Activated CD4-positive, alpha-beta T cell treated with anti-CD3 and anti-CD28 coated beads for 36 hours (primary cell): ENCODE results near the gene KREMEN1. TPM values are rescaled to one million over a fixed set of nuclear protein-coding genes. Genes with fewer than 3 reads are reported as not detected.
"Not testable (repeated sequence)": the region's sequence is repeated elsewhere in the genome, so short reads cannot be mapped to it uniquely, and the experiment has no call there.

Source experiments
- ATAC-seq: fragments of 200-7000 bp; cut with Tn5 transposase; one replicate; pipeline ENCODE4 v1.10.0; 2021; ENCODE audit warnings: mild to moderate bottlenecking, moderate library complexity
- CTCF ChIA-PET: fragments of 350-600 bp; sonication (Branson Sonifier 250); formaldehyde crosslinking; loops from one replicate; lab custom pipeline; 2021; ENCODE audit warnings: antibody characterized with exemption; lab: Charles Lee
- POLR2A ChIA-PET: fragments of 350-600 bp; sonication (Branson Sonifier 250); formaldehyde crosslinking; loops from one replicate; lab custom pipeline; 2021; ENCODE audit warnings: antibody characterized with exemption, inconsistent platforms; lab: Charles Lee
- DNase-seq: peaks from one replicate; pipeline ENCODE4 v3.0.0-alpha.2; 2020
- H3K27ac Mint-ChIP-seq: one replicate; pipeline ENCODE4 v1.8.0; 2021; ENCODE audit warnings: mixed read lengths
- H3K27me3 Mint-ChIP-seq: one replicate; pipeline ENCODE4 v1.8.0; 2021; ENCODE audit warnings: mixed read lengths
- H3K36me3 Mint-ChIP-seq: one replicate; pipeline ENCODE4 v1.8.0; 2021; ENCODE audit warnings: low read depth, mixed read lengths
- H3K4me1 Mint-ChIP-seq: one replicate; pipeline ENCODE4 v1.8.0; 2021; ENCODE audit warnings: mixed read lengths
- H3K4me3 Mint-ChIP-seq: one replicate; pipeline ENCODE4 v1.8.0; 2021; ENCODE audit warnings: mild to moderate bottlenecking, moderate library complexity, mixed read lengths
- H3K9me3 Mint-ChIP-seq: one replicate; pipeline ENCODE4 v1.8.0; 2021; ENCODE audit warnings: low read depth, mixed read lengths
- intact Hi-C, 2 experiments: fragments of 100-400 bp; cut with DNase I in 1 of 2; cut with micrococcal nuclease in 1 of 2; formaldehyde crosslinking; loops; one replicate each; pipeline versions ENCODE4 v1.14.2 to v1.15.1; 2022 to 2024; cut with DNase I, micrococcal nuclease
- total RNA-seq, 2 experiments: library from RNA; stranded (reverse); gene quantifications; one replicate each; pipeline ENCODE4 v1.2.3, GENCODE V29; 2021

The KREMEN1 gene
- total RNA-seq, 2 experiments from 2014 or later = 0.11 to 0.30 TPM

DNA sequence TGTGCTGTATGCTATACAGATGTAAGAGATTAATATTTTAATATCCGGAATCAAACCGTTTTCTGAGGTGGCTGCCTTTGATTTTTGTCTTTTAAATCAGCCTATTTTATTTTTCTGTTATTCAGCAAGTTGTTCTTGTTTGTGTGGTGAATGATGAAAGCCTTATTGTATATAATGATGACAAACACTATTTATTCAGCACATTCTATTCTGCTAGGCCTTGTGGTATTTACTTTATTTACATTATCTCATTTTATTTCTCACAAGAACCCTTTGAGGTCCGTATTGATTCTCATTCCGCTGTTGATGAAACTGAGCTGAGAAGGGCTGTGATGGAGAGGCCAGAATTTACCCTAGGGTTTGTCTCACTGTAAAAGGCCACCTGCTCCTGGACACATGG lies 40.5 kb downstream of the KREMEN1 start:
- Mint-ChIP-seq H3K36me3 (no peaks in the 10 kb centered on the region), H3K4me3 (no peak overlapping the region), H3K27ac (no peak overlapping the region), H3K27me3 (peaks cover 35% of the 10 kb centered on the region), H3K4me1 (no peaks in the 10 kb centered on the region), H3K9me3 (no peaks in the 10 kb centered on the region)
- intact Hi-C loops = no loop called here
- ATAC-seq (no peak), DNase-seq (no peak)
- POLR2A ChIA-PET = no interaction called here
- CTCF ChIA-PET = no interaction called here

- no peak overlapping the region for H3K4me3 Mint-ChIP-seq
- intact Hi-C loops = no loop called here
- CTCF ChIA-PET = no interaction called here
- no peaks in the 10 kb centered on the region for H3K4me1 Mint-ChIP-seq
- POLR2A ChIA-PET = no interaction called here
- no peaks in the 10 kb centered on the region for H3K9me3 Mint-ChIP-seq
- H3K27ac Mint-ChIP-seq = no peak overlapping the region
- ATAC-seq (no peak), DNase-seq (no peak)
- H3K36me3 Mint-ChIP-seq = no peaks in the 10 kb centered on the region
- peaks cover 33% of the 10 kb centered on the region for H3K27me3 Mint-ChIP-seq
These were observed 41.6 kb downstream of the KREMEN1 start for GRCh38 chr22:29114392-29114791.

- intact Hi-C loops = no loop called here
- POLR2A ChIA-PET = no interaction called here
- ATAC-seq (no peak), DNase-seq (no peak)
- CTCF ChIA-PET = interaction anchor here (0.7 kb wide), 1 partner anchor 1284 kb away, joined by 3 read pairs; no protein-coding TSS in a partner anchor
- Mint-ChIP-seq H3K27me3 (peaks cover 31% of the 10 kb centered on the region), H3K4me3 (no peak overlapping the region), H3K36me3 (no peaks in the 10 kb centered on the region), H3K4me1 (no peaks in the 10 kb centered on the region), H3K27ac (no peak overlapping the region), H3K9me3 (peaks cover 2% of the 10 kb centered on the region)
These were observed 43.0 kb downstream of the KREMEN1 start for GRCh38 chr22:29115682-29116288.

DNA sequence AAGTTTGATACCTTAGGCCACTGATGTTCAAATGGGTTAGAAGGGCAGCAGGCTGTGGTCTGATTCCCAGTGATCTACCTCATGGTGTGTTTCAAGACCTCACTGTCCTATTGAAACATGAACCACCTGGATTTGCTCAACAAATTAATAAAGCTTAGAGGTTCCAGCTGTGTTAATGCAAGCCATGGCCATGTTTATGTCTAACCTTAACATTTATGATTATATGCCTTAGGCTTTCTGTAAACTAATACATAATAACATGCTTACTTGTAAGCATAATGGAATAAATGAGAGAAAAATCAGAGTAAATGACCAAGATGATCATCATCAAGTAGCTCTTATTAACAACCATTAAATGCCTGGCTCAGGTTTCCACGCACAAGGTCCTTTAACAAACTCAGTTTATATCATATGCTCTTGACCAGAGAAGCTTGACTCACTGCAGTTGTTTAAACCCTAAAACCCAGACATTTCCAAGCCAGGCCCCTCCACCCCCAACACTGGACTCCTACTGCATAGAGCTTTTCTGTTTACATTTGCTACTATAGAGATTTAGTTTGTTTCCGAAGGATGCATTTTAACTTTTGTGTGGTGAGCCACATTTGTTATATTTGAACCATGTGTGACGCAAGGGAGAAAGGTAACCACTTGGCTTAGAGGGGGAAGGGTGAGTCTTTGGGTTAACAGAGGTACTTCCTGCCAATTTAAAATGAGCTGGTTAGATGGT lies 43.7 kb downstream of the KREMEN1 start:
- no peak overlapping the region for H3K4me3 Mint-ChIP-seq
- H3K27ac Mint-ChIP-seq = no peak overlapping the region
- DNase-seq (no peak), ATAC-seq (no peak)
- peaks cover 2% of the 10 kb centered on the region for H3K9me3 Mint-ChIP-seq
- H3K4me1 Mint-ChIP-seq = no peaks in the 10 kb centered on the region
- CTCF ChIA-PET = interaction anchor here (0.5 to 1.2 kb wide), 2 partner anchors 116 to 261 kb away, joined by 3 to 4 read pairs; no protein-coding TSS in a partner anchor
- POLR2A ChIA-PET = no interaction called here
- H3K36me3 Mint-ChIP-seq = no peaks in the 10 kb centered on the region
- intact Hi-C loops = no loop called here
- peaks cover 30% of the 10 kb centered on the region for H3K27me3 Mint-ChIP-seq

DNA sequence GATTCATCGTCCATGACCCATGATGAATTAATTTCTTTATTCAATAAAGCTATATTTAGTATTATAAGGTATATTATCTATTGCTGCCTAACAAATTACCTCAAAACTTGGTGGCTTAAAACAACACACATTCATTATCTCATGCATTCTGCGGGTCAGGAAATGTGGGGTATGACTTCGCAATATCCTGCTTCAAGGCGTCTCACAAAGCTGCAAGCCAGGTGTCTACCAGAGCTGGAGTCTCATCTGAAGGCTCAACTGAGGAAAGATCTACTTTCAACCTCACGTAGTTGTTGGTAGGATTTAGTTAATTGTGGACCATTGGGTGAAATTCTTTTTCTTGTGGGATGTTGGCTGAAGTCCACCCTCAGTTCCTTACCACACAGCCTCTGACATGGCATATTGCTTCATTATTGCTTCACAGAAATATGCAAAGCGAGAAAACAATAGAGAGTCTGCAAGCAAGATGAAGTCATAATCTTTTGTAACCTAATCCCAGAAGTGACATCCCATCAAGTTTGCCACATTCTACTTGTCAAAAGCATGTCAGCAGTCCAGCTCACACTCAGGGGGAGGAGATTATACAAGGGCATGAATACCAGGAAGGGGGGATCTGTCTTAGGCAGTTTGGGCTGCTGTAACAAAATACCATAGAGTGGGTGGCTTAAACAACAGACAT lies 45.1 kb downstream of the KREMEN1 start:
- no peaks in the 10 kb centered on the region for H3K36me3 Mint-ChIP-seq
- ChIA-PET POLR2A (interaction anchor here (0.5 kb wide), 1 partner anchor 64 kb away, joined by 3 read pairs; no protein-coding TSS in a partner anchor), CTCF (interaction anchor here (0.9 kb wide), 1 partner anchor 79 kb away, joined by 3 read pairs; no protein-coding TSS in a partner anchor)
- H3K27me3 Mint-ChIP-seq = peaks cover 28% of the 10 kb centered on the region
- no peak overlapping the region for H3K27ac Mint-ChIP-seq
- no peak overlapping the region for H3K4me3 Mint-ChIP-seq
- peaks cover 2% of the 10 kb centered on the region for H3K9me3 Mint-ChIP-seq
- DNase-seq = no peak
- no peak for ATAC-seq
- intact Hi-C loops = no loop called here
- H3K4me1 Mint-ChIP-seq = no peaks in the 10 kb centered on the region

- CTCF ChIA-PET = interaction anchor here (0.7 to 1.2 kb wide), 2 partner anchors 10 to 79 kb away, joined by 3 to 5 read pairs; no protein-coding TSS in a partner anchor
- H3K4me3 Mint-ChIP-seq, H3K27ac Mint-ChIP-seq, ATAC-seq, H3K9me3 Mint-ChIP-seq, DNase-seq, H3K36me3 Mint-ChIP-seq, POLR2A ChIA-PET, H3K4me1 Mint-ChIP-seq, intact Hi-C loops: not testable (repeated sequence)
- peaks cover 22% of the 10 kb centered on the region for H3K27me3 Mint-ChIP-seq
These were observed 47.5 kb downstream of the KREMEN1 start for GRCh38 chr22:29120098-29120912.

DNA sequence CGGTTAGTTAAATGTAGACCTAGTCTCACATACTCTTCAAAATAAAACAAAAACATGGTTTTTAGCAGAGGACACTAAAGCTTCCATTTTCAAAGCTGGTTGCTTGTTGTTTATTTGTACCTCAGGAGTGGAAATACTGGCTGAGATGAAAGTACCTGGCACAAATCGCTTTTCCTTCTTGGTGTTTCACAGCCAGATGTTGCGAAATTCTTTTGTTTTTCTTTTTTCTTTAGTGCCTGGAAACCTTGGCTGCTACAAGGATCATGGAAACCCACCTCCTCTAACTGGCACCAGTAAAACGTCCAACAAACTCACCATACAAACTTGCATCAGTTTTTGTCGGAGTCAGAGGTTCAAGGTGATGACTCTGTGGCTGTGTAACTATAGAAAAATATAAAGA lies 48.3 kb downstream of the KREMEN1 start:
- ATAC-seq = no peak
- H3K36me3 Mint-ChIP-seq = no peaks in the 10 kb centered on the region
- CTCF ChIA-PET = interaction anchor here (0.7 kb wide), 1 partner anchor 11 kb away, joined by 5 read pairs; no protein-coding TSS in a partner anchor
- intact Hi-C loops = no loop called here
- no peaks in the 10 kb centered on the region for H3K4me1 Mint-ChIP-seq
- H3K27ac Mint-ChIP-seq = no peak overlapping the region
- H3K4me3 Mint-ChIP-seq = no peak overlapping the region
- DNase-seq = no peak
- H3K9me3 Mint-ChIP-seq = peaks cover 2% of the 10 kb centered on the region
- H3K27me3 Mint-ChIP-seq = peaks cover 16% of the 10 kb centered on the region
- POLR2A ChIA-PET = interaction anchor here (0.6 kb wide), 1 partner anchor 344 kb away, joined by 3 read pairs; no protein-coding TSS in a partner anchor

GRCh38 chr22:29122041-29122440 lies 49.2 kb downstream of the KREMEN1 start:
- Mint-ChIP-seq H3K4me1 (no peaks in the 10 kb centered on the region), H3K27ac (no peak overlapping the region), H3K36me3 (no peaks in the 10 kb centered on the region), H3K9me3 (peaks cover 2% of the 10 kb centered on the region), H3K27me3 (peaks cover 12% of the 10 kb centered on the region), H3K4me3 (no peak overlapping the region)
- DNase-seq = no peak
- POLR2A ChIA-PET = no interaction called here
- CTCF ChIA-PET = interaction anchor here (1.0 kb wide), 1 partner anchor 124 kb away, joined by 3 read pairs; no protein-coding TSS in a partner anchor
- intact Hi-C loops = no loop called here
- no peak for ATAC-seq

GRCh38 chr22:29124777-29125442 lies 52.1 kb downstream of the KREMEN1 start:
- ChIA-PET POLR2A (interaction anchor here (0.5 kb wide), 1 partner anchor 68 kb away, joined by 3 read pairs; no protein-coding TSS in a partner anchor), CTCF (no interaction called here)
- Mint-ChIP-seq H3K4me3 (no peak overlapping the region), H3K27ac (no peak overlapping the region), H3K36me3 (no peaks in the 10 kb centered on the region), H3K4me1 (no peaks in the 10 kb centered on the region), H3K27me3 (peaks cover 3% of the 10 kb centered on the region), H3K9me3 (no peaks in the 10 kb centered on the region)
- intact Hi-C loops = no loop called here
- no peak for DNase-seq
- no peak for ATAC-seq

DNA sequence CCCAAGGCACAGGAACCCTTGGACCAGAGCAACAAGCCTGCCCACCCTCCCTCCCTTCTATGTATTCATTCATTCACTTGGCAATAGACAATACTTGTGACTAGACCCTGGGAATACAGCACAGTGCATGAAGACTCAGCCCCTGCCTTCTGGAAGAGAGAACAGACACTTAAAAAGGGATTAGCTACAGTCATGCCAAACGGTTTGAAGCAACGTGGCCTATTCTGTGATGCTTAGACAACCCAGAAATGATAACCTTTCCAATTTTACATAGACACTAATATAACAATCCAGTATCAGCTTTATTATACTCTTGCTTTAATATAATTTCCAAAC lies 52.6 kb downstream of the KREMEN1 start:
- DNase-seq (no peak), ATAC-seq (no peak)
- peaks cover 2% of the 10 kb centered on the region for H3K27me3 Mint-ChIP-seq
- intact Hi-C loops = no loop called here
- H3K9me3 Mint-ChIP-seq = no peaks in the 10 kb centered on the region
- ChIA-PET CTCF (no interaction called here), POLR2A (interaction anchor here (0.5 kb wide), 1 partner anchor 67 kb away, joined by 3 read pairs; no protein-coding TSS in a partner anchor)
- no peaks in the 10 kb centered on the region for H3K4me1 Mint-ChIP-seq
- H3K36me3 Mint-ChIP-seq = no peaks in the 10 kb centered on the region
- no peak overlapping the region for H3K27ac Mint-ChIP-seq
- H3K4me3 Mint-ChIP-seq = no peak overlapping the region
